DMS53 treated with DMSO at 0.1 percent for 48 hours (cell line): ENCODE results near the gene ANKS1B.
"Not testable (repeated sequence)": the region's sequence is repeated elsewhere in the genome, so short reads cannot be mapped to it uniquely, and the experiment has no call there.

Experiments used
- DNase-seq: peaks from one replicate; lab custom pipeline; 2025; ENCODE audit not compliant: unreplicated experiment; lab: John Stamatoyannopoulos, UW

The ANKS1B gene

DNA sequence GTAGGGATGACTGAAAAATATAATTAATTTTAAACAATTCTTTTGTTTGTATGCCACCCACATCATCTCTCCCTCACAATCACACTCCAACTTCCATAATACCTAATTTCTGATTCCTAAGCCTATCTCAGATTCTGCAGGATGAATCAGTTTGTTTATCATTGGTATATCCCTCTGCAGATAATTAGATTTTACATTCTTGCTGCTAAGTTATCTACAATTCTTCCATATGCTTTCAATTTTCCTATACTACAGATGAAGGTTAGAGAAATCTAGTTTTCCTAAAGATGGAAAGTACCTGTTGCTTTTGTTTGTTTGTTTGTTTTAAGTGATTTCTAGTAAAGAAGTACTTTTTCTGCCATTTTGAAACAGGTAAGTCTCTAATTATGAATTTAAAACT lies 105.3 kb downstream of the ANKS1B start:
- DNase-seq = no peak

DNA sequence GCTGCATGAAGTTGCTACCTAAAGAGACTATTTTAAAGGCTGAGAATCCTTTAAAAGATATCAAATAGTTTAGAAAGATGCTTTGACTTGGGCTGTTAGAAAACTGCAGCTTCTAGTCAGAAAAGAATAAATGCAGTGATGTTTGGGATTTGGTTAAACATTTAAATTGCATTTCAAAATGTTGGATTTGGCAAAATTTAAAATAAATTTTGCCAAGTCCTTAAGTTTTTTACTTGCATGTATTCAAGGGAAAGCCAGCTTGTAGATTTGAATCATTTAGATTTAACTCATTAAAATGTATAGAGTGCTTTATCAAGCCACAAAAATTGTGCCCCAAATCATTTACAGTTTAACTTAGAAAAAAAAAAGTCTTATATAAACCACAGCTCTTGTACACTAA lies 109.7 kb downstream of the ANKS1B start:
- DNase-seq = no peak

DNA sequence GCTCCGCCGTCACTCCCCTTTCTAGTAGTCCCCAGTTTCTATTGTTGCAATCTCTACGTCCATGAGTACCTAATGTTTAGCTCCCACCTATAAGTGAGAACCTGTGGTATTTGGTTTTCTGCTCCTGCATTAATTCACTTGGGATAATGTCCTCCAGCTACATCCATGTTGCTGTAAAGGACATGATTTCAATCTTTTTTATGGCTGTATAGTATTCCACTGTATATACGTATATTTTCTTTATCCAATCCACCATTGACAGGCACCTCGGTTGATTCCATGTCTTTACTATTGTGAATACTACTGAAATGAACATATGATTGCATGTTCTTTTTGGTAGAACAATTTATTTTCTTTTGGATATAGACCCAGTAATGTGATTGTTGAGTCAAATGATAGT lies 114.7 kb downstream of the ANKS1B start:
- DNase-seq = no peak

DNA sequence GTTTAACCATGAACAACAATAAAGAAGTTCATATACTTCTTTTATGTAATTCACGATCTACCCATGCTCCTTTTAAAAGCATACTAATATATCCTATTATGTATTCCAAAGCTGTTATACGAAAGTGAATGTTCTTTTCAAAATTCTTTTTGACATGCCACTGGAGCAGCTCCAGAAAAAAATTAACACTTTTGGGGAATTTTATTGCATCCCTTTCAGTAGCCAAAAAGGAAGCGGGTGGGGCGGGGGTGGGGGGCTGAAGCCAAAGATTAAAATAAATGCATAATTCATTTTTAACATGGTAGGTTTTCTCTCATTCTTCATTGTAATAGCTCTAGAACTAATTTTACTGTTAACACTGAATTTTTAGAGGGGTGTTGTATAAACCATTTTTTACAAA lies 123.0 kb downstream of the ANKS1B start:
- DNase-seq = no peak

DNA sequence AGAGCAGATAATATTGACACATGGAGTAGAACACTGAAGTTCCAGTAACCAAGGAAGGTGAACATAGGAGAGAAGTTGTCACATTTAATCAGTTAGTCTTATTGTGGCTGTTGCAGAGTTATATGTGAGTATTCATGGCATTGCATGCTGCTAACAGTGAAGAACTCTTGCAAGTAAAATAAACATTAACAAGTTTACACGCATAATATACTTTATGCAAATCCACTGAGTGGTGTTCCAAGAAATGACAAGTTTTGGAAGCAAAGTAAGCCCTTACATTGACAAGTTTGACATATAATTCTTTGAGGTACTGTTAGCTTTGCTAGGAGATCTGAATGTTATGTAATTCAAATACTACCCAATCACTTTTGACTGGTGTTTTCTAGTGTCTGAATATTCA lies 125.6 kb downstream of the ANKS1B start:
- no peak for DNase-seq

DNA sequence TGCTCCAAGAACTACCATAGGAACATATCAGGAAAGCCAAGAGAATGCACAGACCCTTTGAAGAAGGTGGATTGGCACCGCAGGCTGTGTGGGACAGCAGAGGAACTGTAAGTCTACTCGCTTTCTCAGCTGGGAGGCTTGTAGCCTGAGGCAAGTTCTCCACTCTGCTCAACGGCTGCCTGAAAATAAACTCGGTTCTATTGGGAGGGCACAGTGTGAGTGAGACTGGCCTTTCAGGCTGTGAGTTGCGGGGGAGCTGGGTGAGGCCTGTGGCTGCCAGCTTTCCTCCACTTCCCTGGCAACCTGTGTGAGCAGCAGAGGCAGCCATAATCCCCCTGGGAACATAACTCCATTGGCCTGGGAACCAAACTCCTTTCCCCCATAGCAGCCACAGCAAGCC lies 132.1 kb downstream of the ANKS1B start:
- no peak for DNase-seq

DNA sequence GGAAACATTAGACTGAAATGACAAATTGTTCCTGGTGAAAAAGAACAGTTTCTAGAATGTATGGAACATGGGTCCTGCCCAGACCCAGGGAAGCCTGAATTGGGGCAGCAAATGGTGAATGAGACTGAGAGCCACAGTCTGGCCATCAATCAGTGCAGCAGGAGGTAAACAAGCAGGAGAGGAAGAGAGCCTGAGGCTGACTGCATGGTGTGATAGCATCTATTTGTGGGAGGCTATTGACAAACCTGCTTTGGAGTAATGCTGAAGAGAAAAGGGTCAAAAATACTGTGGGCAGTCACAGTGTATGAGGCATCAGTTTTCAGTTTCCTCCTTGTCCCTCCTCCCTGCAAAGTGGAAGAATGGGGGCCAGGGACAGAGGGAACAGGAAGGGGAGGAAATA lies 136.8 kb downstream of the ANKS1B start:
- DNase-seq = no peak

DNA sequence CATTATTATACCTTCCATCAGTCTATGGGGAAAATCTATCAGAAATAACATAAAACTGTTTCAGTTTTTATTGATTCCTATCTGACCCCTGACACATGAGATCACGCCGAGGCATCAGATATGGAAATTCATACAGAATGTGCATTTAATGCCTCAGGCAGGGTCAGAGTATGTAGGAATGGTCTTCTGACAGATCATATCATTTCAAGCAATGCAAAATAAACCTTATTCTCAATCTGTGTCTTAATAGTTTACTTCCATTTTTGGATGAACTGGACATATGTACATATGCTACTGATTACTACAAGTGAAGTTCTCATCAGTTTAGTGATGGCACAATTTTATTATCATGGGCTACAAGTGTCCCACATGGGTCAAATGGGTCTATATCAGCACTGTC lies 150.0 kb downstream of the ANKS1B start:
- no peak for DNase-seq

DNA sequence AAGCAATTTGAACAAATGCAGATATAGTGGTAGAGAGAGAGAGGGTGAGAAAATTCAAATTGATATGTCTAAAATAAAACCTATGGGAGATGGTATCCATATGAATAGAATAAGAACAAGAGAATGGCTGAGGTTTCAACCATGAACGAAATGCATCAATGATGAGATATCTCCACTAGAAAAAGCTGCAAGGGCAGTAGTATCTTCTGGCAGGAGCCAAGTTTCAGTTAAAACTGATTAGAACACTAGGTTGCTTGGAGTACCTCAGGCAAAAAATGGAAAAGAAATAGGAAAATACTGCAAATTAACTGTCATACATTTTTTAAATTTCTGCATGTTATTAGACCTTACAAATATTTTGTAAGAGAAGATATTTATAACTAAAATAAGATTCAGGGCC lies 151.3 kb downstream of the ANKS1B start:
- no peak for DNase-seq

DNA sequence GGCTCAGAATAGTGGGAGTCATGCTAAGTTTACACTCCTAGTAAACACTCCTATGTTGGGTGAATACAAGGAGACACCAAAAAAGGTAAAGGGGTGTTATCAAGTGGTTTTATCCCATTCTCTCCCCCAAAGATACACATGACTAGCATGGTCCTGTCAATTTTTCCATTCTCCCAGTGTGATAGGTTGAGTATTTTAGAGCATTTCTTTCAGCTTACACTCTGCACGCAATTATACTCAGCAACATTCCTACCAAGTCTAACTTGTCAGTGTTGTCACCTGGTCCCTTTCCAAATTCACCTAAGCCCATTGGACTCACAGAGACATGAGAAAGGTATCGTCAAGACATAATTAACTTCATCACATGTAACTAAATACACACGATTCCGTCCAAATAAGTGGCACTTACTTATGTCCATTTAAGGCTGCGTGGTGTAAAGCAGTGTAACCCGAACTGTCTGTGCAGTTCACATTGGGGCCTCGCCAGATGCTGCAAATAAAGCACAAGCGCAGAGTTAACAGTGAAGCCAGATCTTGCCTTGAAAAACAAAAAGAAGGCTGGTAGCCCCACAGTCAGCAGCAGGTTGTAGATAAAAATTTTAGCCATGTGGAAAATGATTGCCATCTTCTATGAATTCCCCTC lies 159.7 kb downstream of the ANKS1B start:
- DNase-seq = no peak

DNA sequence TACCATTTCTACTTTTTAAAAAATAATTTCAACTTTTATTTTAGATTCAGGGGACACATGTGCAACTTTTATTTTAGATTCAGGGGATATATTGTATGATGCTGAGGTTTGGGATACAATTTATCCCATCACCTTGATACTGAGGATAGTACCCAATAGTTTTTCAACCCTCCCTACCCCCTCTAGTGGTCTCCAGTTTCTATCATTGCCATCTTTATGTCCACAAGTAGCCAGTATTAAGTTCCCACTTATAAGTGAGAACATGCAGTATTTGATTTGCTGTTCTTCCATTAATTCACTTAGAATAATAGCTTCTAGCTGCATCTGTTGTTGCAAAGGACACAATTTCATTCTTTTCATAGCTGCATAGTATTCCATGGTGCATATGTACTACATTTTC lies 162.5 kb downstream of the ANKS1B start:
- DNase-seq = no peak

DNA sequence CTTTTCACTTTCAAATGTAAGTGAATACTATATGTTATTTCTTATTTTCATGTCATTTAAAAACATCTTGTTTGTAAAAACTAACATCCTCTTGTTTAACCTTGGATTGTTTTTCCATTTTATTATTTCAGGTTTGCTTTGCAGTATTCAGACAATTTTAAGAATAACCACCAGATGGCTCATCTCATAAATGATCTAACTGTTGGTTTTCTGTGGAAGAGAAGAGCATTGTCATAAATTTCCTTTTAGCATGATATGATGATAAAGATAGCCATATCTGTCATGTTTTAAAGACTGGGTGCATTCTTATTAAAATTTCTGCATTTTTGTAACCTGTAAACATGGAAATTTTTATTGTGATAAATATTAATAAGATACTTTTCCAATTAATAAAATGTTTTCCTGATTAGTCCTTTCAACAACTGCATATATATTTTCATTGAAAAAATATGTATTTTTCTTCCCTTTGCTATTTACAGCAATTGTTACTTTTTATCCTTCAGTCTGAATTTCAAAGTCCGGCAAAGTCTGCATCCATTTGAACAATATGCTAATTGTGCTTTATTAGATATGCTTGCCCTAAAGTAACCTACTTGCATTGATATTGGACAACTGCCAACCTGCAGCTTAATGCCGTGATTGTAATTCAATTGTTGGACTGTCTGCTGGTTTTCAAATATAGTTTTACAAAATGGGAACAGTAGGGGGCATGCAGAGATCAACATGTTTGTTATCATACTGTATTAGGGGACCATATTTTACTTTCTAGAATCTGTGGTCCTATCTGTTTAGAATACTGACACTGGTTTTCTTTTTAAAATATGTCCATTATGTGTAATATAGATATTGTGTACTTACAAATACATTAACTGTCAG lies 173.8 kb downstream of the ANKS1B start:
- DNase-seq = peak; percentile 63

DNA sequence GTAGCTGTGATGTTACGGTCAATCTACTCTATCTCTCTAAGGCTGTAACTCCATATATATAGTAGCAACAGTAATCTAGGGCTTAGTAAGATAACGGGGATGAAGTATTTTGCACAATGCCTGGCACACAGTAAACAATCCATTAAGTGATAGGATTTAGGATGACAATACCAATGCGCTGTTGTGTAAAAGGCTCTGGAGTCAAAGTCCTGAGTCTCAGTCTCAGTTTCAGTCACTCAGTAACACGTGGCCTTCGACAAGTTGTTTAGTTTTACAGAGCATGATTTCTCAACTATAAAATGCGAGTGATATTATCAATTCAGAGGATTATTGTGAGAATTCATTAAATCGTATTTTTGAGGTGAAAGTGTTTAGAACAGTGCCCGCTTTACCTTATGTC lies 174.8 kb downstream of the ANKS1B start:
- DNase-seq = no peak

DNA sequence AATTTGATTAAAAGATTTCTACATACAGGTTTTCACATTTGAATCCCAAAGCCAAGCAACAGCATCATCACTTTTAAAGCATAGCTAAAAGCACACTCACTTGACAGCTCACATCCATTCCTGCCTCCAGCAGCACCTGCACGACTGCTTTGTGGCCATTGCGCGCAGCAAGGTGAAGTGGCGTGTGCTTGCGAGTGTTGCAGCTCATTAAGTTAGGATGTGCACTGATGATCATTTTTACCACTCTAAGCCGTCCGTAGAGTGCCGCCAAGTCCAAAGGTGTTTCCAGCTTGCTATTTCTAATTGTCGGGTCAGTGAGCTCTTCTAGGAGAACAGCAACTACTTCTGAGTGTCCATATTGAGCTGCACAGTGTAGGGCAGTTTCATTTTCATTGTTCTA lies 178.4 kb downstream of the ANKS1B start:
- DNase-seq = no peak

DNA sequence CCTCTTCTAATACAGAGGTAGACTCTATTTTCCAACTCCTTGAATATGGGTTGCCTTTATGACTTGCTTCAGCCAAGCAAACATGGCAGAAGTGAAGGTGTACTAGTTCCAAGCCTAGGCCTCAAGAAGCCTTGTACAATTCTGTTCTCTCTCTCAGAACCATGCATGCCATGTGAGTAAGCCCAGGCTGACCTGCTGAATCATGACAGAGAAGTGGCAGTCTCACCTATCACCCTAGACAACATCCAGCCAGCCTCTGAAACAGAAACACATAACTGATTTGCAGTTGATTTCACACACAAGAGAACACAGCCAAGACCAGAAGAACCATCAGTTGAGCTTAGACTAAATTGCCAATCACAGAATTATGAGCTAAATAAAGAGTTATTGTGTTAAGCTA lies 180.0 kb downstream of the ANKS1B start:
- DNase-seq = no peak

DNA sequence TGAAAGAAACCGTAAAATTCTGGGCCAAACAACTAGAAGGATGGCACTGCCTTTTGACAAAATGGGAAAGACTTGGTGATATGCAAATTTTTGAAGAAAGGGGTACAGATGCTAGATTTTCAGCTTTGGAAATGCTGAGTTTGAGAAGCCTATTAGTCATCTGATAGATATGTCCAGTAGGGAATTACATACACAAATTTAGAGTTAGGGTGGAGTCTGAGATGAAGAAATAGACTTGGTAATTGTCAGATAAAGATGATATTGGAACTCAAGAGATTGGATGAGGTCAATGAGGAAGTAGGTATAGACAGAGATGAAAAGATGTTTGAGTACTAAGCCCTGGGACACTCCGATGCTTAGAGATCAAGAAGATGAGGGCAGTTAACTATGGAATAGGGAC lies 184.1 kb downstream of the ANKS1B start:
- DNase-seq = no peak

DNA sequence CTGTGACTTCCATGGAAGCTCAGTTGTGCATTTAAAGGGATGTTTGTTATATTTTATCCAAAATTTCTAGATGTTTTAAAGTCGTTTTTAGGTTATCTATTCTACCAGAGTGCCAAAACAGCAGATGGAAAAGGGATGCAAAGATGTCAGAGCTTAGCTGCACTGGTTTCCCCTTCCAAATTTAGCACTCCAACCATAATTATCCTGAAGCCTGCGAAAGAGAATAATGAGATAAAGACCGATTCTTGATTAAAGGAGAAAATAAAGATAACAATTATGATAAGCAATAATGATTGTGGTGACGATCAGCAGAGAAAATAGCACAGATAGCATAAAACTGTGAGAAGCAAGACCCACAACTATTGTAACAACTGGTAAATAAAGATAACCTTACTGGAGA lies 186.8 kb downstream of the ANKS1B start:
- DNase-seq = not testable (repeated sequence)

DNA sequence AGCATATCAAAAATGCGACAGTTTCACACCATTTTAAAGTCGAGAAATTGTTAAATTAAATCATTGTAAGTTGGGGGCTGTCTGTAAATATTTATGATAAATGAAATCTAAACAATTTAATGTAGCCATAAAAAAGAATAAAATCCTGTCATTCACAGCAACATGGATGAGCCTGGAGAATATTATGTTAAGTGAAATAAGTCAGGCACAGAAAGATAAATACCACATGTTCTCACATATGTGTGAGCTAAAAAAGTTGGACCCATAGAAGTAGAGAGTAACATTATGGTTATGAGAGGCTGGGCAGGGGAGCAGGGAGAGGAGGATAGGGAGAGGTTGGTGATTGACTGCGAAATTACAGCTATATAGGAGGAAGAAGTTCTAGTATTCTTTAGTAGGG lies 201.3 kb downstream of the ANKS1B start:
- DNase-seq = no peak

DNA sequence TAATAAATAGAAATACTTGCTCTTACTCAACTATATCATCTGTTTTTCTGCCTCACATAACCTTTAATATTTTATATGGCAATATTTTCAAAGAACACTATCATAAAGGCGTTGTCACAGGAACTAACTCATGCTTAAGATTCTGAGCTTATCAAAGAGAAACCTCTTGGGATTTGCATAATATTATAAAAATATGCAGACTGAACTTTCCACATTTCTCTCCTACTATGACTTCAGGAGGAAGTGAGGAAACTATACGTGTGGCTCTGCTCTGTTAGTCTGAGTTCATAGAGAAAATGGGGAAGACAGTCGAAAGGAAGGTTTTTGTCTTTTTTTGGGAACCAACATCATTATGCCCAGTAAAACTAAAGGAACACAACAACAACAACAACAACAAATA lies 212.5 kb downstream of the ANKS1B start:
- DNase-seq = no peak

DNA sequence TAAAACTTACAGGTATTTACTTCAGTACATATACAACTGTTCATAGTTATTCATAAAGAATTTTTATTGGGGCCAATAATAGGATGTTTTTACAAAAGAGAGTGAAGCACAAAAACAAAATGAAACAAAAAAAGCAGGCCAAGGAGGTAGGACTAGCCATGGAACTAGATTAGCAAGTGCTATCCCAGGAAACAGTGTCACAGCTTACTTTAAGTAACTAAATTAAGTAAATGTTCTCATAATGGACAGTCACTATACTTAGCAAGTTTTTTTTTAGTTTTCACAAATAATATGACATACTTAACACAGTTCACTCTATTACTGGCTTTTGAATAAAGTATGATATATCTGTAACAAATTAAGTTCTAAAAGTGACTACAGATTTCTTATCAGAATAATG lies 213.1 kb downstream of the ANKS1B start:
- no peak for DNase-seq

DNA sequence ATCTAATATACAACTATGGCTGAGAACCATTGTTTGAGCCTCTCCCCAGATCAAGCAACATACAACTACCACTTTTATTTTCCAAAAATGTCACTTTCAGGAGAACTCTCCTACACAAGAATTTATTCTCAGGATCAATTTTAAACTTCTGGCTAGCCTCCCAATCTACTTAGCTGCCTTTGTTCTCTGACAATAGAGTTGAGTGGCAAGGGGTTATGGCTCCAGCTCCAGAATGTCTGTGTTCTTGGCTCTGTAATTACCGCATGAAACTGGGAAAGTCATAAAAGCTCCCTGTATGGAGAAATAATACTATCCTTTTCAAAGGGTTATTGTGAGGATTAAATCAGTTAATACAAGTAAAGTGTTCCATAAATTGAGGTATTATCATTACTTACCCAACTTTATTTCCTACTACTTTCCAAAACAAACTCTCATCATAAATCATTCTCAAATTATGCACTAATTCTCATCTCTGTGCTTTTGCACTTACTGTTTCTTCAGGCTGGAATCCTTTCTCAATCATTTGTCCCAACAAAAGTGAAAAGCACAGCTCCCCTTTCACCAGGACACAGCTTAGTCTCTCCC lies 215.2 kb downstream of the ANKS1B start:
- no peak for DNase-seq

DNA sequence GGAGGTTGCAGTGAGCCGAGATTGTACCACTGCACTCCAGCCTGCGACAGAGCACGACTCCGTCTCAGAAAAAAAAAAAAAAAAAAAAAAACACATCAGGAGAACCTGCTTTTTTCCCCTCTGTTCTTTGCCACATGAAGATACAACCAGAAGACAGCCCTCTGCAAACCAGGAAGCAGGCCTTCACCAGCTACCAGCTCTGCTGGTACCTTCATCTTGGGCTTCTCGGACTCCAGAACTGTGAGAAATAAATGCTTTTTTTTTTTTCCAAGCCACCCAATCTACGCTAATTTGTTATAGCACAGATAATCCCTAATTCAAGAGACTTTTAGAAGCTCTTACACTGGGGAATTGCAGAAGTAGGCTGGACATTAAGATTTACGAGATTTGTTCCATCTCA lies 216.0 kb downstream of the ANKS1B start:
- no peak for DNase-seq
